Measurements from ENCODE around the gene NHP2.

DNA sequence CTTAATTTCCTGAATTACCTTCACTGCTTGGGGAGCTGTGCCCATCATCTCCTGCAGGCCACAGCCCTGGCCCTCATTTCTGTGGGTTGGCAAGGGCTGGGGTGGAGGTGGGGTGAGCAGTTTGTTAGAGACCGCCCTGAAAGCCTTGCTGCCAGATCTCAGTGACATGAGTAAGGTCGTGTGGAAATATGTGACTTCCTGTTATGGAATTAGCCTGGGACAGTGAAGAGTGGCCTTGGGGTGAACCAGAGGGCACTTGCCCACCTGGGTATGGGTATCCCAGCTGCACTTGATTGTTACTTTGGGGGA, 48.2 kb upstream of the NHP2 start:
- TF ChIP-seq CTCF (IDR thresholded peaks at IDR 0.05) (no peak), POLR2A (IDR thresholded peaks at IDR 0.05) (no peak), POLR2AphosphoS5 (IDR thresholded peaks at IDR 0.05) (no peak)
